ENCODE results near the gene MTHFSD. TPM values are rescaled to one million over a fixed set of nuclear protein-coding genes. Genes with fewer than 3 reads are reported as not detected.

MTHFSD gene
- total and polyA plus RNA-seq, 10 of the 15 experiments (the other 5 are each of a cell fraction or from before 2014, with no cell fraction given), result 2.2 to 24.5 (median 18.1) TPM

DNA sequence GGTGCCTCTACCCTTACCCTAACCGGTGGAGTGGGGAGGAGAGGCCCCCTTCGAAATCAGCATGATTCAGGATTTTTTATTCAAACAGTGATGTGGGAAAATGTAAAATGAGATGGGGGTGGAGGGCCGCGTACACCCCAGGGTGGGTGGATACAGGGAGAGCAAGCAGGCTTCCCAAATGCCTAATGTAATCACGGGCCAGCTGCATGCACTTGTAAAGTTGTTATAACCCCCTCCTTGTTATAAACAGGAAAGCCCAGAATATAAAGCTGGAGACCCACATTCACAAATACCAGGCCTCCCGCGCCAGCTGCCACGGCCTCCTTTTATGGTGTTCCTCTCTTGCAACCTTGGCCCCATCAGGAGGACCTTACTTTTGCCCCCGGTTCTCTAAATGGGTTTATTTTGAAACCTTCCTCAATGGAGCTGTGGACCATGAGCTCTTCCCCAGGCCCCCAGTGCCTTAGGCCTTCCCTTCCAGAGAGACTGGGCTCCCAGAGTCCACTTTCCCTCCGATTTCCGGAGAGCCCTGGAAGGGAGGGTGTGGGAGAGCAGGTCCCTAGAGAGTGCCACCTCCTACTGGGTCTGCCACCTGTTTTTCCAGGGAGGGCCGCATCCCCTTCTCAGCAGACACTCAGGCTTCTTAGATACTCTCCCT lies 22.4 kb upstream of the MTHFSD start (continued):
- TF ChIP-seq EZH2 (IDR thresholded peaks at IDR 0.05; ENCODE audit: borderline replicate concordance, control insufficient read depth, low read depth, low read length) (no peak), ZSCAN29 (IDR thresholded peaks at IDR 0.05) (no peak), RFX5 (IDR thresholded peaks at IDR 0.05; ENCODE audit: low read depth, low read length) (no peak), SUZ12 (IDR thresholded peaks at IDR 0.05; ENCODE audit: unreplicated experiment) (no peak), CHD1 (IDR thresholded peaks at IDR 0.05; ENCODE audit: low read depth, low read length) (no peak), ZBED1 (IDR thresholded peaks at IDR 0.05; ENCODE audit: borderline replicate concordance) (no peak), FOS (IDR thresholded peaks at IDR 0.05; ENCODE audit: borderline replicate concordance, extremely low read depth, insufficient read length) (no peak), MTA2 (IDR thresholded peaks at IDR 0.05; ENCODE audit: low read depth) (no peak), ZNF622 (IDR thresholded peaks at IDR 0.05) (no peak)
- TF ChIP-seq, protein P1, sequence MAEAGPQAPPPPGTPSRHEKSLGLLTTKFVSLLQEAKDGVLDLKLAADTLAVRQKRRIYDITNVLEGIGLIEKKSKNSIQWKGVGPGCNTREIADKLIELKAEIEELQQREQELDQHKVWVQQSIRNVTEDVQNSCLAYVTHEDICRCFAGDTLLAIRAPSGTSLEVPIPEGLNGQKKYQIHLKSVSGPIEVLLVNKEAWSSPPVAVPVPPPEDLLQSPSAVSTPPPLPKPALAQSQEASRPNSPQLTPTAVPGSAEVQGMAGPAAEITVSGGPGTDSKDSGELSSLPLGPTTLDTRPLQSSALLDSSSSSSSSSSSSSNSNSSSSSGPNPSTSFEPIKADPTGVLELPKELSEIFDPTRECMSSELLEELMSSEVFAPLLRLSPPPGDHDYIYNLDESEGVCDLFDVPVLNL (IDR thresholded peaks at IDR 0.05; ENCODE audit: low read depth, low read length), result no peak

DNA sequence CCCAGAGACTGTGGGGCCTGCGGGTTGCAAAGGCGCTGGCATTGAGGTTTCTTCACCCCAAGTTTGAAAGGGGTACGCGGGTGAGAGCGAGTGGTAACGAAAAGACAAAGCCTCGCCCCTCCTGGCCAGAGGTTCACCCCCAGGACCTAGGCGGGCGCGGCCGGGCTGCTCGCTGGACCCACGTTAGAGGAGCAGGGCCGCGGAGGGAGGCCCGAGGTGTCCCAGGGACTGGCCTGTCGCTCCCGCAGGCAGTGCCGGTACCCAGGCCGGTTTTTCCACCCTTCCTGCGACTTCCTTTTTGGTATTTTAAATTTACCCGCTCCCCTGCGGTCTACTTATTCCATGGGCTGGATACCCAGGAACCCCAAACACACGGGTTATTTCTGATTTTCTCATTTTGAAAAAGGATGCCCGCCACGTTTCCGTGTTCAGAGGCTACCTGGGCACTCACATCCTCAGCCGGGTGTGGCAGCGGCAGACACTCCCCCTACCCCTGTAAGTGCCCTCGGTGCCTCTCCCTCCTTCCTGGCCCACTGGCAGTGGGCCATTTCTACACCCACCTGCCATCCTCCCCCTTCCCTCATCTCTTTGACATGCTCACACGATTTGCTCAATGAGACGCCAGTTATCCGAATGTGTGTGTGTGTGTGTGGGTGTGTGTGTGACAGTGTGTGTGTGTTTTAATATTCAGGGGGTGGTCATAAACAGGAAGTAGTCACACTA lies 21.7 kb upstream of the MTHFSD start:
- H3K27me3 ChIP-seq (replicated peaks in 1 of 2; ENCODE audit: control insufficient read depth in 2 of 2, insufficient read depth in 2 of 2, low read length in 1 of 2), result peaks cover 2 to 4% of the 10 kb centered on the region in 2 experiments; a peak in 2 of 4 replicates
- WGBS (ENCODE audit: insufficient coverage, insufficient replicate concordance, low lambda C conversion rate, missing lambda C conversion rate), result 25% methylated on average over 30 of the region's 33 CpGs
- no peaks in the 10 kb centered on the region for H3K4me1 ChIP-seq (ENCODE audit: control insufficient read depth, insufficient read depth, low read length)
- H3K9me3 ChIP-seq (replicated peaks; ENCODE audit: control insufficient read depth, insufficient read depth, low read length), result no peaks in the 10 kb centered on the region
- H4K20me1 ChIP-seq (ENCODE audit: control insufficient read depth, insufficient read depth), result no peaks in the 10 kb centered on the region
- ChIA-PET SMC1A (ENCODE audit: uncharacterized antibody, unreplicated experiment) (interaction anchor here (0.7 kb wide), 1 partner anchor 188 kb away, joined by 3 read pairs; no protein-coding TSS in a partner anchor), CTCF (interaction anchor here (0.7 to 1.6 kb wide), 5 partner anchors 12 to 486 kb away, joined by 3 to 7 read pairs (median 3); no protein-coding TSS in a partner anchor), POLR2A (interaction anchor here (0.6 to 0.7 kb wide), 2 partner anchors 88 to 670 kb away, joined by 3 to 5 read pairs; no protein-coding TSS in a partner anchor), RAD21 (ENCODE audit: unreplicated experiment) (interaction anchor here (0.5 to 1.8 kb wide), 5 partner anchors 13 to 658 kb away, joined by 3 to 7 read pairs (median 4); no protein-coding TSS in a partner anchor)
- ATAC-seq (no peak), DNase-seq (ENCODE audit: low read depth, low spot score) (no peak), FAIRE-seq (no peak)
- H3K9ac ChIP-seq (ENCODE audit: control insufficient read depth, insufficient read depth, low read length), result no peak overlapping the region
- no peak overlapping the region for H3K4me3 ChIP-seq
- H2AFZ ChIP-seq (ENCODE audit: control insufficient read depth, low read depth, low read length), result no peak overlapping the region
- no peaks in the 10 kb centered on the region for H3K79me2 ChIP-seq (ENCODE audit: control insufficient read depth, insufficient read depth, low read length)
- intact Hi-C loops (cut with micrococcal nuclease; ENCODE audit: unreplicated experiment) (no loop called here), in situ Hi-C loops (cut with MboI) (no loop called here)
- H3K36me3 ChIP-seq (ENCODE audit: control insufficient read depth in 2 of 2, insufficient read depth in 2 of 2, low read length in 1 of 2), result no peaks in the 10 kb centered on the region
- no peak overlapping the region for H3K27ac ChIP-seq (ENCODE audit: control insufficient read depth, insufficient read depth)
- H3K4me2 ChIP-seq (ENCODE audit: control insufficient read depth, insufficient read depth), result no peak overlapping the region
- BruUV-seq (replicated peaks), result no TSS peak
- TF ChIP-seq LARP7 (IDR thresholded peaks at IDR 0.05), result no peak
- no peak for TF ChIP-seq IKZF1 (conservative IDR thresholded peaks at IDR 0.05)
- no peak for TF ChIP-seq SP1 (IDR thresholded peaks at IDR 0.05; ENCODE audit: low read depth, low read length)
- no peak for TF ChIP-seq RUNX3 (IDR thresholded peaks at IDR 0.05; ENCODE audit: low read length)
- no peak for TF ChIP-seq BACH1 (IDR thresholded peaks at IDR 0.05; ENCODE audit: borderline replicate concordance)
- no peak for TF ChIP-seq EP300 (IDR thresholded peaks at IDR 0.05; ENCODE audit: borderline replicate concordance in 1 of 2, control insufficient read depth in 1 of 2, low read depth in 2 of 2, low read length in 2 of 2)
- no peak for TF ChIP-seq CREB1 (IDR thresholded peaks at IDR 0.05; ENCODE audit: low read depth)
- TF ChIP-seq, protein P2, sequence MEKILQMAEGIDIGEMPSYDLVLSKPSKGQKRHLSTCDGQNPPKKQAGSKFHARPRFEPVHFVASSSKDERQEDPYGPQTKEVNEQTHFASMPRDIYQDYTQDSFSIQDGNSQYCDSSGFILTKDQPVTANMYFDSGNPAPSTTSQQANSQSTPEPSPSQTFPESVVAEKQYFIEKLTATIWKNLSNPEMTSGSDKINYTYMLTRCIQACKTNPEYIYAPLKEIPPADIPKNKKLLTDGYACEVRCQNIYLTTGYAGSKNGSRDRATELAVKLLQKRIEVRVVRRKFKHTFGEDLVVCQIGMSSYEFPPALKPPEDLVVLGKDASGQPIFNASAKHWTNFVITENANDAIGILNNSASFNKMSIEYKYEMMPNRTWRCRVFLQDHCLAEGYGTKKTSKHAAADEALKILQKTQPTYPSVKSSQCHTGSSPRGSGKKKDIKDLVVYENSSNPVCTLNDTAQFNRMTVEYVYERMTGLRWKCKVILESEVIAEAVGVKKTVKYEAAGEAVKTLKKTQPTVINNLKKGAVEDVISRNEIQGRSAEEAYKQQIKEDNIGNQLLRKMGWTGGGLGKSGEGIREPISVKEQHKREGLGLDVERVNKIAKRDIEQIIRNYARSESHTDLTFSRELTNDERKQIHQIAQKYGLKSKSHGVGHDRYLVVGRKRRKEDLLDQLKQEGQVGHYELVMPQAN (conservative IDR thresholded peaks at IDR 0.05), result no peak
- TF ChIP-seq MTA3 (IDR thresholded peaks at IDR 0.05; ENCODE audit: borderline replicate concordance, low read length), result no peak
- no peak for TF ChIP-seq BCL11A (IDR thresholded peaks at IDR 0.05; ENCODE audit: low read depth, low read length)
- no peak for TF ChIP-seq TCF12 (IDR thresholded peaks at IDR 0.05; ENCODE audit: low read depth, low read length)
- no peak for TF ChIP-seq POU2F2 (IDR thresholded peaks at IDR 0.05; ENCODE audit: borderline replicate concordance, low read depth, low read length)

All from GM12878 (cell line).